Small intestine (tissue), 7 donors: ENCODE measurements around the gene AFP. TPM values are rescaled to one million over a fixed set of nuclear protein-coding genes. Genes with fewer than 3 reads are reported as not detected.

ENCODE experiments used
- DNase-seq, 2 donors: peaks; one replicate each; pipeline versions ENCODE4 v3.0.0 to v3.0.0-alpha.2; 2013
- FAIRE-seq: peaks from 2 replicates; lab custom pipeline; 2012; peaks lifted over from hg19 to GRCh38; lab: Jason Lieb, UNC
- H3K27ac ChIP-seq, 3 donors: one replicate each; pipeline ENCODE4 v1.5.1; 2013; ENCODE audit warnings: low read length in 2 of 3, mild to moderate bottlenecking in 2 of 3, control low read depth in 1 of 3, inconsistent platforms in 1 of 3, low read depth in 1 of 3, moderate library complexity in 1 of 3
- H3K27me3 ChIP-seq, 3 donors: one replicate each; pipeline ENCODE4 v1.6.1; 2013; ENCODE audit warnings: low read length in 3 of 3, inconsistent platforms in 1 of 3; ENCODE audit not compliant: control insufficient read depth in 3 of 3, insufficient read depth in 3 of 3
- H3K36me3 ChIP-seq, 3 donors: one replicate each; pipeline ENCODE4 v1.6.1; 2013; ENCODE audit warnings: low read length in 3 of 3, inconsistent platforms in 1 of 3, low read depth in 1 of 3, mild to moderate bottlenecking in 1 of 3, moderate library complexity in 1 of 3; ENCODE audit not compliant: control insufficient read depth in 3 of 3, insufficient read depth in 2 of 3
- H3K4me1 ChIP-seq, 3 donors: one replicate each; pipeline ENCODE4 v1.6.1; 2013; ENCODE audit warnings: low read length in 2 of 3, inconsistent platforms in 1 of 3, low read depth in 1 of 3, mild to moderate bottlenecking in 1 of 3, moderate library complexity in 1 of 3; ENCODE audit not compliant: control insufficient read depth in 3 of 3, insufficient read depth in 2 of 3
- H3K4me3 ChIP-seq, 3 donors: one replicate each; pipeline ENCODE4 v1.5.1; 2013; ENCODE audit warnings: low read length in 3 of 3, control low read depth in 1 of 3, inconsistent platforms in 1 of 3, low read depth in 1 of 3, mild to moderate bottlenecking in 1 of 3, moderate library complexity in 1 of 3
- H3K9me3 ChIP-seq, 2 donors: one replicate each; pipeline ENCODE4 v1.6.1; 2013; ENCODE audit warnings: low read depth in 1 of 2, low read length in 1 of 2; ENCODE audit not compliant: control insufficient read depth in 2 of 2, insufficient read depth in 1 of 2
- WGBS, 3 donors: extraction: QIAGEN DNeasy Blood & Tissue Kit; methylation state at CpG; one replicate each; pipeline ENCODE4 v1.1.7; 2013; 5-methylcytosine and 5-hydroxymethylcytosine counted together
- polyA plus RNA-seq, 4 donors: library from polyadenylated mRNA; stranded (reverse) in 3 of 4; unstranded in 1 of 4; fragments of 200-250 nt in 3 of 4; fragments of 120-200 nt in 1 of 4; gene quantifications; one replicate each; pipeline versions ENCODE4 v1.2.1 to v1.2.3, GENCODE V29; 2013
- donor health status: healthy with polysubstance abuse.
- donor health status: control.
- donor health status: control.
- donor health status: Bipolar disorder and iron deficiency.
- donor health status: healthy.

Gene AFP
- polyA plus RNA-seq, 4 donors, result 0.16 to 446 TPM; not detected in 2

- Histone ChIP-seq H3K9me3 (no peaks in the 10 kb centered on the region), H3K27me3 (no peaks in the 10 kb centered on the region), H3K4me1 (peaks cover 0 to 24% (median 6%) of the 10 kb centered on the region in 3 donors), H3K4me3 (no peak overlapping the region), H3K27ac (peak overlapping the region in 1 of 3 donors; percentile 51), H3K36me3 (peaks cover 0 to 6% (median 0%) of the 10 kb centered on the region in 3 donors)
- FAIRE-seq, result no peak
- DNase-seq, result no peak
- WGBS, 3 donors, result 86 to 91% (median 90%) methylated on average over 4 of the region's 4 CpGs
These were observed 16.1 kb downstream of the AFP start for GRCh38 chr4:73451981-73452747.

GRCh38 chr4:73452953-73453700 lies 17.1 kb downstream of the AFP start:
- FAIRE-seq, result no peak
- H3K9me3 ChIP-seq, result no peaks in the 10 kb centered on the region
- peak; percentile 87 to 91 for DNase-seq
- no peak overlapping the region for H3K4me3 ChIP-seq
- 16 to 57% (median 47%) methylated on average over 2 of the region's 2 CpGs for WGBS, 3 donors
- peak overlapping the region in 1 of 3 donors; percentile 51 for H3K27ac ChIP-seq
- H3K4me1 ChIP-seq, result peaks cover 0 to 24% (median 6%) of the 10 kb centered on the region in 3 donors
- H3K36me3 ChIP-seq, result peaks cover 0 to 6% (median 0%) of the 10 kb centered on the region in 3 donors
- H3K27me3 ChIP-seq, result no peaks in the 10 kb centered on the region

GRCh38 chr4:73453701-73454005 lies 17.6 kb downstream of the AFP start:
- DNase-seq (no peak), FAIRE-seq (no peak)
- Histone ChIP-seq H3K27me3 (no peaks in the 10 kb centered on the region), H3K36me3 (peaks cover 0 to 6% (median 0%) of the 10 kb centered on the region in 3 donors), H3K27ac (peak overlapping the region in 1 of 3 donors; percentile 51), H3K9me3 (no peaks in the 10 kb centered on the region), H3K4me3 (no peak overlapping the region), H3K4me1 (peaks cover 0 to 24% (median 6%) of the 10 kb centered on the region in 3 donors)

GRCh38 chr4:73454920-73455319 lies 18.9 kb downstream of the AFP start:
- H3K4me3 ChIP-seq, result no peak overlapping the region
- peaks cover 0 to 5% (median 0%) of the 10 kb centered on the region in 3 donors for H3K36me3 ChIP-seq
- WGBS, 3 donors, result 67 to 79% (median 74%) methylated on average over 3 of the region's 3 CpGs

GRCh38 chr4:73456177-73457022 lies 20.4 kb downstream of the AFP start:
- WGBS, 3 donors, result 43 to 72% (median 56%) methylated on average over 5 of the region's 5 CpGs
- no peaks in the 10 kb centered on the region for H3K9me3 ChIP-seq
- H3K4me3 ChIP-seq, result no peak overlapping the region
- H3K27me3 ChIP-seq, result no peaks in the 10 kb centered on the region
- H3K36me3 ChIP-seq, result no peaks in the 10 kb centered on the region
- DNase-seq (peak; percentile 29 to 45), FAIRE-seq (no peak)
- H3K4me1 ChIP-seq, result peaks cover 0 to 23% (median 6%) of the 10 kb centered on the region in 3 donors
- peak overlapping the region in 1 of 3 donors; percentile 49 for H3K27ac ChIP-seq

More at GRCh38 chr4:73454920-73455319, 18.9 kb downstream of the AFP start:
- Histone ChIP-seq H3K27ac (peak overlapping the region in 1 of 3 donors; percentile 51), H3K27me3 (no peaks in the 10 kb centered on the region), H3K4me1 (peaks cover 0 to 24% (median 6%) of the 10 kb centered on the region in 3 donors), H3K9me3 (no peaks in the 10 kb centered on the region)
- DNase-seq (no peak), FAIRE-seq (no peak)

GRCh38 chr4:73458184-73459047 lies 22.4 kb downstream of the AFP start:
- no peak overlapping the region for H3K4me3 ChIP-seq
- H3K4me1 ChIP-seq, result peaks cover 0 to 8% (median 2%) of the 10 kb centered on the region in 3 donors
- no peaks in the 10 kb centered on the region for H3K27me3 ChIP-seq
- H3K9me3 ChIP-seq, result no peaks in the 10 kb centered on the region
- DNase-seq (no peak), FAIRE-seq (no peak)
- no peak overlapping the region for H3K27ac ChIP-seq
- WGBS, 3 donors, result 86 to 90% (median 87%) methylated on average over 4 of the region's 4 CpGs
- H3K36me3 ChIP-seq, result no peaks in the 10 kb centered on the region

- H3K9me3 ChIP-seq, result no peaks in the 10 kb centered on the region
- H3K36me3 ChIP-seq, result no peaks in the 10 kb centered on the region
- no peak for FAIRE-seq
- no peaks in the 10 kb centered on the region for H3K27me3 ChIP-seq
- DNase-seq, result no peak
- peaks cover 0 to 4% (median 0%) of the 10 kb centered on the region in 3 donors for H3K4me1 ChIP-seq
- no peak overlapping the region for H3K4me3 ChIP-seq
- no peak overlapping the region for H3K27ac ChIP-seq
- 74 to 82% (median 77%) methylated on average over 3 of the region's 3 CpGs for WGBS, 3 donors
These were observed 23.0 kb downstream of the AFP start for GRCh38 chr4:73459048-73459421.
